Activated naive CD8-positive, alpha-beta T cell (primary cell): ENCODE results near the gene CLIC5.

ENCODE experiments used
- H3K27ac Mint-ChIP-seq: one replicate; pipeline ENCODE4 v1.8.0; 2021; ENCODE audit warnings: mixed read lengths
- H3K27me3 Mint-ChIP-seq: one replicate; pipeline ENCODE4 v1.8.0; 2021; ENCODE audit warnings: mixed read lengths
- H3K36me3 Mint-ChIP-seq: one replicate; pipeline ENCODE4 v1.8.0; 2021; ENCODE audit warnings: mixed read lengths
- H3K4me1 Mint-ChIP-seq: one replicate; pipeline ENCODE4 v1.8.0; 2021; ENCODE audit warnings: low read depth, mixed read lengths
- H3K4me3 Mint-ChIP-seq: one replicate; pipeline ENCODE4 v1.8.0; 2021; ENCODE audit warnings: mild to moderate bottlenecking, mixed read lengths
- H3K9me3 Mint-ChIP-seq: one replicate; pipeline ENCODE4 v1.8.0; 2021; ENCODE audit warnings: low read depth, mixed read lengths

Gene CLIC5

GRCh38 chr6:45969883-45970282, 45.8 kb downstream of the CLIC5 start:
- peaks cover 6% of the 10 kb centered on the region for H3K36me3 Mint-ChIP-seq

DNA sequence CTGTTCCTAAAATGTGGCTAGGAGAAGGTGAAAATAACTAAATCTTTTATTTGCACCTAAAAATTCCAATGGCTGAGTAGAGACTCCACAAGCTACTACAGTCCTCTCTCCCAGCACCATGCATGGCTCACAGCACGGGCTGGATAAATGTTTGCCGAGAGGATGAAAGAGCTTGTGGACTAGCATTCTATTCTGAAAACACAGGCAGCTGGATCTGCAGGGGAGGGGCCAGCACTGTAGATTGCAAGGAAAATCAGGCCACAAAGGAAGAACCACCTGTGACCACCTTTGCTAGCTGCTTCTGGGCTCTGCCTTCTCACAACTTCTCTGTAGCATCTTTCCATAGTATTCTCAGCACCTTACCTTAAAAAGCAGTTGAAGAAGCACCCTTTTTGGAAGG, 46.6 kb downstream of the CLIC5 start:
- H3K27ac Mint-ChIP-seq: no peak overlapping the region
- H3K4me3 Mint-ChIP-seq: no peak overlapping the region
- H3K36me3 Mint-ChIP-seq: peaks cover 11% of the 10 kb centered on the region
- peaks cover 18% of the 10 kb centered on the region for H3K4me1 Mint-ChIP-seq
- H3K9me3 Mint-ChIP-seq: peaks cover 4% of the 10 kb centered on the region
- no peaks in the 10 kb centered on the region for H3K27me3 Mint-ChIP-seq

More at GRCh38 chr6:45969883-45970282, 45.8 kb downstream of the CLIC5 start:
- H3K27ac Mint-ChIP-seq: no peak overlapping the region
- H3K4me1 Mint-ChIP-seq: peaks cover 18% of the 10 kb centered on the region
- no peak overlapping the region for H3K4me3 Mint-ChIP-seq
- no peaks in the 10 kb centered on the region for H3K27me3 Mint-ChIP-seq
- peaks cover 3% of the 10 kb centered on the region for H3K9me3 Mint-ChIP-seq

DNA sequence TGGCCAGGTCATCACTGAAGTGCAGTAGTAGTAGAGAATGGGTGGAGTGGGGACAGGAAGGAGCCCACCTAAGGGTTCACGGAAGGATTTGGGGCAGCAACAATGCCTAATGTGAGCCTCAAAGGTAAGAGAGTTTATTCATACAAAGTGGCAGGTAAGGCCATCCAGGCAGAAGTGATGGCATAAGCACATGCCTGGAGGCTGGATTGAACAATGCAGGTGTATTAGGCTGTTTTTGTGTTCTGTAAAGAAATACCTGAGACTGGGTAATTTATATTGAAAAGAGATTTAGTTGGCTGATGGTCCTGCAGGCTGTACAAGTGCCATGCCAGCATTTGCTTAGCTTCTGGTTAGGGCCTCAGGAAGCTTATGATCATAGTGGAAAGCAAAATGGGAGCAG, 48.3 kb downstream of the CLIC5 start:
- no peak overlapping the region for H3K4me3 Mint-ChIP-seq
- H3K36me3 Mint-ChIP-seq: peaks cover 11% of the 10 kb centered on the region
- no peaks in the 10 kb centered on the region for H3K27me3 Mint-ChIP-seq
- peaks cover 18% of the 10 kb centered on the region for H3K4me1 Mint-ChIP-seq
- H3K9me3 Mint-ChIP-seq: peaks cover 4% of the 10 kb centered on the region
- no peak overlapping the region for H3K27ac Mint-ChIP-seq

- Mint-ChIP-seq H3K27me3 (no peaks in the 10 kb centered on the region), H3K4me3 (no peak overlapping the region), H3K27ac (no peak overlapping the region), H3K36me3 (peaks cover 11% of the 10 kb centered on the region), H3K4me1 (peaks cover 18% of the 10 kb centered on the region), H3K9me3 (peaks cover 4% of the 10 kb centered on the region)
These were observed 48.9 kb downstream of the CLIC5 start for GRCh38 chr6:45966797-45967196.

DNA sequence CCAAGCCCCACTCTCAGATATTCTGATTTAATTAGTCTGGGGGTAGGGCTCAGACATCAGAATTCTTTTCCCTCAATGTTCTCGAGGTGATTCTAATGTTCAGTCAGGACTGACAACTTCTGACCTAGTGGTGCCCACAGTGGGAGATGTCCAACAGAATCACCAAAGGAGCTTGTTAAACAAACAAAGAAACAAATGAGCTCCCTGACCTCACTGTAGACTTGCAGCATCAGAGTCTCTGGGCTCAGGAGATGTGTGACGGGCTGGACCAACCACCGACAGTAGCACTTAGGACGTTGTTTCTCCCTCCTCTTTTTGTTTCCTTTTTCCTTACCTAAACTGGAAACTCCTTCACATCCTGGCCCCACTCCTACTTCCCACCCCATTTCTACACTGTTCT, 49.3 kb downstream of the CLIC5 start:
- peaks cover 4% of the 10 kb centered on the region for H3K9me3 Mint-ChIP-seq
- peaks cover 18% of the 10 kb centered on the region for H3K4me1 Mint-ChIP-seq
- no peak overlapping the region for H3K27ac Mint-ChIP-seq
- peaks cover 11% of the 10 kb centered on the region for H3K36me3 Mint-ChIP-seq
- H3K4me3 Mint-ChIP-seq: no peak overlapping the region
- no peaks in the 10 kb centered on the region for H3K27me3 Mint-ChIP-seq

GRCh38 chr6:45965792-45966191, 49.9 kb downstream of the CLIC5 start:
- H3K9me3 Mint-ChIP-seq: peaks cover 4% of the 10 kb centered on the region
- H3K27me3 Mint-ChIP-seq: no peaks in the 10 kb centered on the region
- peaks cover 15% of the 10 kb centered on the region for H3K4me1 Mint-ChIP-seq
- no peak overlapping the region for H3K4me3 Mint-ChIP-seq
- H3K36me3 Mint-ChIP-seq: peaks cover 11% of the 10 kb centered on the region
- H3K27ac Mint-ChIP-seq: no peak overlapping the region

- H3K9me3 Mint-ChIP-seq: peaks cover 4% of the 10 kb centered on the region
- H3K36me3 Mint-ChIP-seq: peaks cover 11% of the 10 kb centered on the region
- peaks cover 8% of the 10 kb centered on the region for H3K4me1 Mint-ChIP-seq
- no peaks in the 10 kb centered on the region for H3K27me3 Mint-ChIP-seq
- H3K27ac Mint-ChIP-seq: no peak overlapping the region
- H3K4me3 Mint-ChIP-seq: no peak overlapping the region
These were observed 50.7 kb downstream of the CLIC5 start for GRCh38 chr6:45965007-45965406.

DNA sequence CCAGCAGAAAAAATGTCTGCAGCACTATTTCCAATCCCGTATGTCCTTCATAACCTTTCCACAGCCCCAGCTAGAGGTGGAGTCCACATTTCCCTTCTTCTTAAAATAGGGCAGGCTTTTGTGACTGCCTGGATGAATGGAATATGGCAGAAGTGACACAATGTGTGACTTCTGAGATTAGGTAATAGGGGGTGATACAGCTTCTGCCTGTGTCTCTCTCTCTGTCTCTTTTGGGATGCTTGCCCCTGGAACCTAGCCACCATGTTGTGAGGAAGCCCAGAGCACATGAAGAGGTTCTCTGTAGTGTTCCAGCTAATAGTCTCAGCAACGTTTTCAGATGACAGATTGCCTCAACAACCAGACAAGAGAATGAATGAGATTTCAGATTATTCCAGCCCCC, 51.4 kb downstream of the CLIC5 start:
- Mint-ChIP-seq H3K36me3 (peaks cover 11% of the 10 kb centered on the region), H3K9me3 (peaks cover 4% of the 10 kb centered on the region), H3K27ac (no peak overlapping the region), H3K4me3 (no peak overlapping the region), H3K4me1 (peaks cover 3% of the 10 kb centered on the region), H3K27me3 (no peaks in the 10 kb centered on the region)

GRCh38 chr6:45963896-45964295, 51.8 kb downstream of the CLIC5 start:
- Mint-ChIP-seq H3K4me1 (peaks cover 3% of the 10 kb centered on the region), H3K4me3 (no peak overlapping the region), H3K27ac (no peak overlapping the region), H3K9me3 (peaks cover 4% of the 10 kb centered on the region), H3K27me3 (no peaks in the 10 kb centered on the region), H3K36me3 (peaks cover 11% of the 10 kb centered on the region)

DNA sequence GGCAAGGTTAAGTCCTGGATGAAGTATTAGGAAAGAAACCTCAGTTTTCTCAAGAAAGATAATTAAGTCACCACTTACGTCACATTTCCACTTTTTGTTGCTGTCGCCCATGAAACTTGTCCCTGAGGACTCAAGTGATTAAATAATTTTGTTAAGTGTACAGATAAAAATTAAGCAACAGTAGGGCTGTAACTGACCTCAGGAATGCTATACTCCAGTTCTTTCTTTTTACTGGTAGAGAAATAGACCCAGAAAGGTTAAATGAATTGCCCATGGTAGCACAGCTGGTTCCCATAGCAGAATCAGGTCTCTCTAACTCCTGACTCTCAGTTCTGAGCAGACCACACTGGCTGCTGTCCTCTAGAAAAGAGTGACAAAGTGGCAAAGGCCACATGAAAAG, 54.5 kb downstream of the CLIC5 start:
- H3K27ac Mint-ChIP-seq: no peak overlapping the region

DNA sequence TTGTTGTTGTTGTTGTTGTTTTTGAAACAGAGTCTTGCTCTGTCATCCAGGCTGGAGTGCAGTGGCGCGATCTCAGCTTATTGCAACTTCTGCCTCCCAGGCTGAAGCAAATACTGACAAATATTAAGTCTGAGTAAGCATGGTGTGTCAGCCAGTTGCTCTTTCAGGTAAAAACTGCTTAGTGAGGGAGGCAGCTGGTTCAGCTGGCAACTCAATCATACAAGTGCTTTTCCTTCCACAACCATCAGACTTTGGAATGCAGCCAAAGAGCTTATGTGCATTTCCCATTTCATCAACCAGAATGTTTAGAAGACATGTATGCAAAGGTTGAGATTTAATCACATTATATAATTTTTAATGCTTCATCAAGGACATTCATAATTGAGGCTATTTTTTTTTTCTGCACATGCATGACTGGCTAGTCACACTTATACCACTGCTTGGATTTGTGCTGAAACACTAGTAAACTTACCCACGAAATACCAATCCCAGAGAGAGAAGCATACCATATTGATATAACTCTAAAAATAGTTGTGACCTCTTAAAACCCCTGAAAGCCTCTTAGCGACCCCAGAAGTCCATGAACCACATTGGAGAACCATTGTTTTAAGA, 56.0 kb downstream of the CLIC5 start:
- no peak overlapping the region for H3K4me3 Mint-ChIP-seq
- H3K9me3 Mint-ChIP-seq: no peaks in the 10 kb centered on the region

More for the DNA sequence above, 54.5 kb downstream of the CLIC5 start:
- H3K27me3 Mint-ChIP-seq: peaks cover 1% of the 10 kb centered on the region
- peaks cover 8% of the 10 kb centered on the region for H3K36me3 Mint-ChIP-seq
- H3K4me3 Mint-ChIP-seq: no peak overlapping the region
- peaks cover 4% of the 10 kb centered on the region for H3K9me3 Mint-ChIP-seq
- H3K4me1 Mint-ChIP-seq: no peaks in the 10 kb centered on the region

GRCh38 chr6:45956663-45957062, 59.0 kb downstream of the CLIC5 start:
- Mint-ChIP-seq H3K4me1 (no peaks in the 10 kb centered on the region), H3K27me3 (peaks cover 1% of the 10 kb centered on the region), H3K4me3 (no peak overlapping the region), H3K36me3 (peaks cover 7% of the 10 kb centered on the region), H3K27ac (no peak overlapping the region), H3K9me3 (no peaks in the 10 kb centered on the region)

More for the DNA sequence above, 56.0 kb downstream of the CLIC5 start:
- Mint-ChIP-seq H3K27me3 (peaks cover 1% of the 10 kb centered on the region), H3K4me1 (no peaks in the 10 kb centered on the region), H3K36me3 (peaks cover 5% of the 10 kb centered on the region), H3K27ac (no peak overlapping the region)

DNA sequence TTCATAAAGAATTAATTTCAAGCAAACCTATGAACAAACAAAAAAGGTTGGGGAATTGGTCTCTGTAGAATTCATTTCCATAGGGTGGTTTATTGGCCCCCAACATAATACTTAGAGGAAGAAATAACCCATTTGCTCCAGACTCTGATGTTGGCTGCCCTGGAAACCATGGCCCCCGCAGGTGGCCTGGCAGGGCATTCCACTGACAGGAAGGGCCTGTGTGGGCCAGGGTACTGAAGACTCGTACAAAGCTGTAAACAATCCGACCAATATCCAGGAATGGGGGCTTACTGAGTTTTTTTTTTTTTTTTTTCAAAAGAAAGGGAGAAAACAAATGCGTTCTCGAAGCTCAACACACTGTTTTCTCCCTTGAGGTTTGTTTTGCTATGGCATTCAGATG, 59.5 kb downstream of the CLIC5 start:
- Mint-ChIP-seq H3K27me3 (peaks cover 1% of the 10 kb centered on the region), H3K36me3 (peaks cover 9% of the 10 kb centered on the region), H3K4me3 (no peak overlapping the region), H3K9me3 (no peaks in the 10 kb centered on the region), H3K27ac (no peak overlapping the region), H3K4me1 (no peaks in the 10 kb centered on the region)

DNA sequence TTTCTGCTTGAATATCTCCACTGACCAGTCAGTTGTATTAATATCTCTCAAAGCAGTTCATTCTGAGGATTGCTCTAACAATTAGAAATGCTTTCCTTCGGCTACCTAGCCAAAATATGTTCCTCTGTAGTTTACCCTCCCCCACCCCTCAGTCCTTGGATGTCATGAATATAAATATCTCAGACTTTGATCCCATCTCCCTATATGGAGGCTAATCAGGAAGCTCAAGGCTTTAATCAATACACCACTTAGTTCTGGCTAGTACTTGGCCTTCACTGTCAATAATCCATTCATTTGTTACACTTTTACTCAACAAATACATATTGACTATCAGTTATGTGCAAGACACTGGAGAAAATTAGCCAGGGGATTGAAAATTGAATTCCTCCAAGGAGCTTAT, 60.1 kb downstream of the CLIC5 start:
- peaks cover 10% of the 10 kb centered on the region for H3K36me3 Mint-ChIP-seq
- H3K4me1 Mint-ChIP-seq: no peaks in the 10 kb centered on the region
- H3K4me3 Mint-ChIP-seq: no peak overlapping the region
- no peaks in the 10 kb centered on the region for H3K9me3 Mint-ChIP-seq
- H3K27me3 Mint-ChIP-seq: peaks cover 1% of the 10 kb centered on the region
- H3K27ac Mint-ChIP-seq: no peak overlapping the region

- H3K9me3 Mint-ChIP-seq: no peaks in the 10 kb centered on the region
- H3K27ac Mint-ChIP-seq: no peak overlapping the region
- H3K4me3 Mint-ChIP-seq: no peak overlapping the region
- peaks cover 16% of the 10 kb centered on the region for H3K36me3 Mint-ChIP-seq
- no peaks in the 10 kb centered on the region for H3K4me1 Mint-ChIP-seq
- H3K27me3 Mint-ChIP-seq: peaks cover 4% of the 10 kb centered on the region
These were observed 63.1 kb downstream of the CLIC5 start for GRCh38 chr6:45952546-45952945.

DNA sequence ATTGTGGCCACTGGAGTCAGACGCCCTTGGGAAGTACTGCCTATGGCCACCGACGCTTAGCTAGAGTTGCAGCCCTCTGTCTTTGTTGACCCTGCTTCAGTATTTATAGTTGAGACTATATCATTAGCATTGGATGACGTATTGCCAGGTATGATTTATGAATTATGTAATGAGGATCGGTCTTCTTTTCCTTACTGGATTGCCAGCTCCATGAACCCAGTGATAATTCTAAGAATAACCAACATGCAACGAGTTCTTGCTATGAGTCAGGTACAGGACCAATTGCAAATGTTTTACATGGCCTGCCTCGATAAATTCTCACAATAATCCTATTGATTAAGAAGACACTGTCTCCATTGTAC, 63.5 kb downstream of the CLIC5 start:
- no peaks in the 10 kb centered on the region for H3K9me3 Mint-ChIP-seq
- no peaks in the 10 kb centered on the region for H3K4me1 Mint-ChIP-seq
- H3K36me3 Mint-ChIP-seq: peaks cover 16% of the 10 kb centered on the region
- H3K4me3 Mint-ChIP-seq: no peak overlapping the region
- no peak overlapping the region for H3K27ac Mint-ChIP-seq
- H3K27me3 Mint-ChIP-seq: peaks cover 4% of the 10 kb centered on the region
